Measurements from ENCODE around the gene ATOH8. TPM values are rescaled to one million over a fixed set of nuclear protein-coding genes. Genes with fewer than 3 reads are reported as not detected.

ATOH8 gene
- total RNA-seq, 1 experiment from 2014 or later = 0.81 TPM

DNA sequence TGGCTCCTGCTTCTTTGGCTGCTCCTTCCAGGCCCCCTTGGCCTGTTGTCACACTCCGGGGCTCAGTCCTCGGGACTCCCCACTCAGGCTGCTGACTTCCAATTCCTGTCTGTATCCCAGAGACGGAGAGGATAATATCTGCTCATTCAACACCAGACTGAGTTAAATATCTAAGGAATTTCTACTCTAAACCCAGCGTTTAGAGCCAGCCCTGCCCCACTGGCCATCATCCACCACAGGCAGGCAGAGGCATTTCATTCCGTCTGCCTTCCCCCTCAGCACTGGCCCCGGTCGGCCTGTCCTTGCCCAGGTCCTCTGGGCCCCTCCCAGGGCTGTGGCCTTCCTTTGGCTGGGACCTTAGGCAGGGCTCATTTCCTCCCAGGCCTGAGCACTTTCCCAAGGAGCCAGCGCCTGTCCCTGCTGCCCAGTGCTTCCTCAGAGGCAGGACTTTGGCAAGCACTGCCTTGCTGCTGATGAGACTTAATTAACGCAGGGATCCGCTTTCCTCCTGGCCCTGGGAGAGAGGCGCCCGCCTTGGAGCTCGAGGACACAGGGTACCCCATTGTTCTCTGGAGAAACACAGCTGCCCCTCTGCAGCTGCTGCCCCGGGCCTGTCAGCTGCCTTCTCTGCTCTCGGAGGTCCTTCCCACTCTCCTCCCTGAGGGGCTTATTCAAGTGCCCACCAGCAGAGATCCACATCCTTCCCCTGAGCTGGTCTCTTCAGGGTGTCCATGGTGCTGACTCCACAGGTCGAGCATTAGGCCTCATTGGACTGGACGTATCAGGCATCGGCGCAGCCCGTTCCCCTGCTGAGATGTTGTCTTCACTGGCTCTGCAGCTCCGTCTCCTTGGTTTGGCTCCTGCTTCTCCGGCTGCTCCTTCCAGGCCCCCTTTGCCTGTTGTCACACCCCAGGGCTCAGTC, 42.8 kb downstream of the ATOH8 start:
- DNase-seq (ENCODE audit: low spot score) = no peak

DNA sequence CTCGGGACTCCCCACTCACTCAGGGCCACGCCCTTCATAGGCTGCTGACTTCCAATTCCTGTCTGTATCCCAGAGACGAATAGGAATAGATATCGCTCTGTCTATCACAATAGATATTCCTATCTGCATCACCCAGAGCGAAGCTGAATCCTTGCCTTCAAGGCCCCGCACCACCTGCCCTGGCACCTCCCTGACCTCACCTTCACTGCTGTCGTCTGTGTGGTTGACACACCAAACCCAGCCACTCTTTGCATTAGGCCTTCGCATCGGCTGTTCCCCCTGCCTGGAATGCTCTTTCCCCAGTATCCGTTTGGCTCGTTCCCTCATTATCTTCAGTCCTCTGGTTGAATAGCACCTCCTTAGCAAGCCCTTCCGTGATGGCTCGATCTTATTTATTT, 43.5 kb downstream of the ATOH8 start:
- TF ChIP-seq JUN (CRISPR knock-in tag; IDR thresholded peaks at IDR 0.05) (no peak), ESRRA (CRISPR knock-in tag; IDR thresholded peaks at IDR 0.05; ENCODE audit: borderline replicate concordance) (no peak), ZNF138 (CRISPR knock-in tag; conservative IDR thresholded peaks at IDR 0.05) (no peak), KAT7 (CRISPR knock-in tag; IDR thresholded peaks at IDR 0.05; ENCODE audit: borderline replicate concordance) (no peak), ZNF317 (CRISPR knock-in tag; IDR thresholded peaks at IDR 0.05; ENCODE audit: borderline replicate concordance, low read depth) (no peak), PRRX2 (CRISPR knock-in tag; IDR thresholded peaks at IDR 0.05) (no peak), ZNF416 (CRISPR knock-in tag; IDR thresholded peaks at IDR 0.05) (no peak)
- TF ChIP-seq, protein P1, sequence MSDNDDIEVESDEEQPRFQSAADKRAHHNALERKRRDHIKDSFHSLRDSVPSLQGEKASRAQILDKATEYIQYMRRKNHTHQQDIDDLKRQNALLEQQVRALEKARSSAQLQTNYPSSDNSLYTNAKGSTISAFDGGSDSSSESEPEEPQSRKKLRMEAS (CRISPR knock-in tag; IDR thresholded peaks at IDR 0.05) = no peak
- TF ChIP-seq, protein P2, sequence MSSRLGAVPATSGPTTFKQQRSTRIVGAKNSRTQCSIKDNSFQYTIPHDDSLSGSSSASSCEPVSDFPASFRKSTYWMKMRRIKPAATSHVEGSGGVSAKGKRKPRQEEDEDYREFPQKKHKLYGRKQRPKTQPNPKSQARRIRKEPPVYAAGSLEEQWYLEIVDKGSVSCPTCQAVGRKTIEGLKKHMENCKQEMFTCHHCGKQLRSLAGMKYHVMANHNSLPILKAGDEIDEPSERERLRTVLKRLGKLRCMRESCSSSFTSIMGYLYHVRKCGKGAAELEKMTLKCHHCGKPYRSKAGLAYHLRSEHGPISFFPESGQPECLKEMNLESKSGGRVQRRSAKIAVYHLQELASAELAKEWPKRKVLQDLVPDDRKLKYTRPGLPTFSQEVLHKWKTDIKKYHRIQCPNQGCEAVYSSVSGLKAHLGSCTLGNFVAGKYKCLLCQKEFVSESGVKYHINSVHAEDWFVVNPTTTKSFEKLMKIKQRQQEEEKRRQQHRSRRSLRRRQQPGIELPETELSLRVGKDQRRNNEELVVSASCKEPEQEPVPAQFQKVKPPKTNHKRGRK (CRISPR knock-in tag; IDR thresholded peaks at IDR 0.05; ENCODE audit: borderline replicate concordance) = no peak
- no peaks in the 10 kb centered on the region for H3K4me1 Mint-ChIP-seq
- H3K36me3 Mint-ChIP-seq = no peaks in the 10 kb centered on the region
- H3K9me3 Mint-ChIP-seq = peaks cover 8% of the 10 kb centered on the region; the same call in 1 of the 2 replicates
- no peak overlapping the region for H3K27ac Mint-ChIP-seq
- POLR2A ChIA-PET = no interaction called here
- peaks cover 7% of the 10 kb centered on the region; the same call in 1 of the 2 replicates for H3K27me3 Mint-ChIP-seq (ENCODE audit: low read depth)
- CTCF ChIA-PET = interaction anchor here (0.9 to 2.3 kb wide), 5 partner anchors 23 to 68 kb away, joined by 3 to 13 read pairs (median 4); no protein-coding TSS in a partner anchor
- DNase-seq (ENCODE audit: low spot score) = no peak
- no peak for ATAC-seq
- no peak overlapping the region for H3K4me3 Mint-ChIP-seq

More for the DNA sequence above, 42.8 kb downstream of the ATOH8 start:
- Mint-ChIP-seq H3K27me3 (ENCODE audit: low read depth) (peaks cover 7% of the 10 kb centered on the region; the same call in 1 of the 2 replicates), H3K4me3 (no peak overlapping the region), H3K9me3 (peaks cover 8% of the 10 kb centered on the region; the same call in 1 of the 2 replicates), H3K36me3 (no peaks in the 10 kb centered on the region), H3K27ac (no peak overlapping the region), H3K4me1 (no peaks in the 10 kb centered on the region)
- ATAC-seq = no peak; the same call in 1 of the 2 replicates
- TF ChIP-seq, protein P3, sequence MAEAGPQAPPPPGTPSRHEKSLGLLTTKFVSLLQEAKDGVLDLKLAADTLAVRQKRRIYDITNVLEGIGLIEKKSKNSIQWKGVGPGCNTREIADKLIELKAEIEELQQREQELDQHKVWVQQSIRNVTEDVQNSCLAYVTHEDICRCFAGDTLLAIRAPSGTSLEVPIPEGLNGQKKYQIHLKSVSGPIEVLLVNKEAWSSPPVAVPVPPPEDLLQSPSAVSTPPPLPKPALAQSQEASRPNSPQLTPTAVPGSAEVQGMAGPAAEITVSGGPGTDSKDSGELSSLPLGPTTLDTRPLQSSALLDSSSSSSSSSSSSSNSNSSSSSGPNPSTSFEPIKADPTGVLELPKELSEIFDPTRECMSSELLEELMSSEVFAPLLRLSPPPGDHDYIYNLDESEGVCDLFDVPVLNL (CRISPR knock-in tag; IDR thresholded peaks at IDR 0.05; ENCODE audit: borderline replicate concordance, low read depth) = no peak
- no peak for TF ChIP-seq FOXJ3 (CRISPR knock-in tag; IDR thresholded peaks at IDR 0.05; ENCODE audit: borderline replicate concordance)
- TF ChIP-seq NFE2L1 (CRISPR knock-in tag; IDR thresholded peaks at IDR 0.05) = no peak
- TF ChIP-seq MYBL2 (CRISPR knock-in tag; IDR thresholded peaks at IDR 0.05) = no peak
- no peak for TF ChIP-seq ZNF423 (CRISPR knock-in tag; IDR thresholded peaks at IDR 0.05)
- no peak for TF ChIP-seq ZNF317 (CRISPR knock-in tag; IDR thresholded peaks at IDR 0.05; ENCODE audit: borderline replicate concordance, low read depth)
- TF ChIP-seq OVOL2 (CRISPR knock-in tag; IDR thresholded peaks at IDR 0.05; ENCODE audit: borderline replicate concordance) = no peak
- TF ChIP-seq SOX15 (CRISPR knock-in tag; IDR thresholded peaks at IDR 0.05) = no peak
- TF ChIP-seq, protein P4, sequence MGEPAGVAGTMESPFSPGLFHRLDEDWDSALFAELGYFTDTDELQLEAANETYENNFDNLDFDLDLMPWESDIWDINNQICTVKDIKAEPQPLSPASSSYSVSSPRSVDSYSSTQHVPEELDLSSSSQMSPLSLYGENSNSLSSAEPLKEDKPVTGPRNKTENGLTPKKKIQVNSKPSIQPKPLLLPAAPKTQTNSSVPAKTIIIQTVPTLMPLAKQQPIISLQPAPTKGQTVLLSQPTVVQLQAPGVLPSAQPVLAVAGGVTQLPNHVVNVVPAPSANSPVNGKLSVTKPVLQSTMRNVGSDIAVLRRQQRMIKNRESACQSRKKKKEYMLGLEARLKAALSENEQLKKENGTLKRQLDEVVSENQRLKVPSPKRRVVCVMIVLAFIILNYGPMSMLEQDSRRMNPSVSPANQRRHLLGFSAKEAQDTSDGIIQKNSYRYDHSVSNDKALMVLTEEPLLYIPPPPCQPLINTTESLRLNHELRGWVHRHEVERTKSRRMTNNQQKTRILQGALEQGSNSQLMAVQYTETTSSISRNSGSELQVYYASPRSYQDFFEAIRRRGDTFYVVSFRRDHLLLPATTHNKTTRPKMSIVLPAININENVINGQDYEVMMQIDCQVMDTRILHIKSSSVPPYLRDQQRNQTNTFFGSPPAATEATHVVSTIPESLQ (CRISPR knock-in tag; IDR thresholded peaks at IDR 0.05) = no peak
- TF ChIP-seq EMX1 (CRISPR knock-in tag; IDR thresholded peaks at IDR 0.05) = no peak
- no peak for TF ChIP-seq ZNF416 (CRISPR knock-in tag; IDR thresholded peaks at IDR 0.05)
- TF ChIP-seq, protein P5, sequence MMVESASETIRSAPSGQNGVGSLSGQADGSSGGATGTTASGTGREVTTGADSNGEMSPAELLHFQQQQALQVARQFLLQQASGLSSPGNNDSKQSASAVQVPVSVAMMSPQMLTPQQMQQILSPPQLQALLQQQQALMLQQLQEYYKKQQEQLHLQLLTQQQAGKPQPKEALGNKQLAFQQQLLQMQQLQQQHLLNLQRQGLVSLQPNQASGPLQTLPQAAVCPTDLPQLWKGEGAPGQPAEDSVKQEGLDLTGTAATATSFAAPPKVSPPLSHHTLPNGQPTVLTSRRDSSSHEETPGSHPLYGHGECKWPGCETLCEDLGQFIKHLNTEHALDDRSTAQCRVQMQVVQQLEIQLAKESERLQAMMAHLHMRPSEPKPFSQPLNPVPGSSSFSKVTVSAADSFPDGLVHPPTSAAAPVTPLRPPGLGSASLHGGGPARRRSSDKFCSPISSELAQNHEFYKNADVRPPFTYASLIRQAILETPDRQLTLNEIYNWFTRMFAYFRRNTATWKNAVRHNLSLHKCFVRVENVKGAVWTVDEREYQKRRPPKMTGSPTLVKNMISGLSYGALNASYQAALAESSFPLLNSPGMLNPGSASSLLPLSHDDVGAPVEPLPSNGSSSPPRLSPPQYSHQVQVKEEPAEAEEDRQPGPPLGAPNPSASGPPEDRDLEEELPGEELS (CRISPR knock-in tag; IDR thresholded peaks at IDR 0.05) = no peak
- TF ChIP-seq, protein P2 (CRISPR knock-in tag; IDR thresholded peaks at IDR 0.05; ENCODE audit: borderline replicate concordance) = no peak
- TF ChIP-seq CREM (CRISPR knock-in tag; IDR thresholded peaks at IDR 0.05) = no peak
- no peak for TF ChIP-seq ELF4 (CRISPR knock-in tag; IDR thresholded peaks at IDR 0.05; ENCODE audit: low read depth)
- CTCF ChIA-PET = interaction anchor here (0.9 to 2.3 kb wide), 5 partner anchors 22 to 67 kb away, joined by 3 to 13 read pairs (median 4); no protein-coding TSS in a partner anchor
- POLR2A ChIA-PET = no interaction called here
